Adrenal gland (tissue), 5 donors: Measurements from ENCODE around the gene GHR.

ENCODE experiments used
- POLR2A ChIP-seq, 2 donors: fragments of 450-650 bp; IDR thresholded peaks; one replicate each; pipeline ENCODE4 v1.6.1; 2017; ENCODE audit warnings: antibody characterized with exemption in 2 of 2, mild to moderate bottlenecking in 2 of 2, moderate library complexity in 1 of 2
- TF ChIP-seq, protein P1 (sequence below), 6 experiments: fragments of 450-650 bp in 4 of 6; fragments of 200-600 bp in 2 of 6; sonication (generic) in 1 of 6; IDR thresholded peaks; 1 replicate in 5 of 6; 2 replicates in 1 of 6; pipeline versions ENCODE4 v1.5.1 to v1.8.0; 2016 to 2021; ENCODE audit warnings: antibody characterized with exemption in 6 of 6, mild to moderate bottlenecking in 2 of 6, moderate library complexity in 1 of 6
- donor health status: DM: no; HTN: no; CAD: no.

DNA sequence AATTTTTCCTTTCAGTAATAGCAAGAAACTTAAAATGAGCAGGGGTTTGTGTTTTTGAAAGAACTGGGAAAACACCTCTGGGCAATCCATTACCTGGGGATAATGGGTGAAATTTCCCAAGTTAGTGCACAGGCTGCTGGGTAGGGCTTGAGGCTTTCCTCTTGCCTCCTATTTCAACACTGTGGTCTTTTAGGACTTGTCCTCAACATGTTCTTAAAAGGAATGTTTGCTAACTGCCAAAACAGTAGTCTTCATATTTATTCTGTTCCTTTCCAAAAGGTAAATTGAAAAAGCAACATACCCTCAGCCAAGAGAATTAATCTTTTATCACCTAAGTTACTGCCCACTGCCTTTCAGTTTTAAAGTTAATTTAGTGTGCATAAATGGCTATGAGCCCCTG lies 175.1 kb downstream of the GHR start:
- TF ChIP-seq, protein P1, sequence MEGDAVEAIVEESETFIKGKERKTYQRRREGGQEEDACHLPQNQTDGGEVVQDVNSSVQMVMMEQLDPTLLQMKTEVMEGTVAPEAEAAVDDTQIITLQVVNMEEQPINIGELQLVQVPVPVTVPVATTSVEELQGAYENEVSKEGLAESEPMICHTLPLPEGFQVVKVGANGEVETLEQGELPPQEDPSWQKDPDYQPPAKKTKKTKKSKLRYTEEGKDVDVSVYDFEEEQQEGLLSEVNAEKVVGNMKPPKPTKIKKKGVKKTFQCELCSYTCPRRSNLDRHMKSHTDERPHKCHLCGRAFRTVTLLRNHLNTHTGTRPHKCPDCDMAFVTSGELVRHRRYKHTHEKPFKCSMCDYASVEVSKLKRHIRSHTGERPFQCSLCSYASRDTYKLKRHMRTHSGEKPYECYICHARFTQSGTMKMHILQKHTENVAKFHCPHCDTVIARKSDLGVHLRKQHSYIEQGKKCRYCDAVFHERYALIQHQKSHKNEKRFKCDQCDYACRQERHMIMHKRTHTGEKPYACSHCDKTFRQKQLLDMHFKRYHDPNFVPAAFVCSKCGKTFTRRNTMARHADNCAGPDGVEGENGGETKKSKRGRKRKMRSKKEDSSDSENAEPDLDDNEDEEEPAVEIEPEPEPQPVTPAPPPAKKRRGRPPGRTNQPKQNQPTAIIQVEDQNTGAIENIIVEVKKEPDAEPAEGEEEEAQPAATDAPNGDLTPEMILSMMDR (IDR thresholded peaks at IDR 0.05), result no peak
- no peak for TF ChIP-seq POLR2A (IDR thresholded peaks at IDR 0.05)
